ENCODE data around the gene RNU5D-1. TPM values are rescaled to one million over a fixed set of nuclear protein-coding genes. Genes with fewer than 3 reads are reported as not detected.
A peak's percentile ranks its signal among the peaks of the same experiment; 100 is the strongest.

RNU5D-1 gene
- total and polyA plus RNA-seq, 7 experiments from 2014 or later = not detected

DNA sequence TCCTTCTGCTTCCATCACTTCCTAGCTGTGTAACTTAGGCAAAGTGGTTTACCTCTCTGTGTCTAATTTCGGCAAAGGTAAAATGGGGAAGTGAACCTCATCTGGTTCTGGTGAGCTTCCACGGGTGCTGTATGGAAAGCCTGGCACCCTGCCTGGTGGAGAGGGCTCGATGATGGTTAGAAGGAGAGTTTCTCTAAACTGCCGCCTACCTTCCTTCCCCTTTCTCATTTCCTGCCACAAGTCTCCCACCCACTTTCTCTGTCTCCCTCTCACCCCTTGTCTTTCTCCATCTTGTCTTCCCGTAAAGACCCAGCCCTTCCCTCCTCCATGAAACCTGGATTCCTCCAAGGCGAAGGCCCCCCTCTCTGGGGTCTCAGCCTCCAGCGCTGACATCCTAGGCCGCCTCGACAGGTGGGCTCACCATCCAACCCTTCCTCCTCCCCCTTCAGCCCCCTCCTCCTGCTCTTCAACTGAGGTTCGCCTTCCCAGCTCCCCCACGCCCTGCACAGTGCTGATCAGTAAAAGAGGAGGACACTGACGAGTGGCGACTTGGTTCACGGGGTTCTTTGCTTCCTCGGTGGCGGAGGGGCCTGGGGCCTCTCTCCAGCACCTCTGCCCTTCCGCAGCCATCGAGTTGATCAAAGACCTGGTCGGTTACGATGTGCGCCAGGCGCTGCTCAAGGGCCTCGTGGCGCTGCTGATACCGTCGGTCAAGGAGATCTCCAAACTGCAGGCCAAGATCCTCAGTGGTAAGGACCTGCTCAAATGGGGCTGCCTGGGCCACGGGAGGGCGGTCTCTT lies 7.3 kb downstream of the RNU5D-1 start:
- peaks cover 47 to 79% (median 65%) of the 10 kb centered on the region in 7 donors for H3K4me1 Mint-ChIP-seq
- peaks cover 0 to 4% (median 0%) of the 10 kb centered on the region in 11 donors for H3K9me3 Mint-ChIP-seq
- H3K36me3 Mint-ChIP-seq = peaks cover 0 to 6% (median 0%) of the 10 kb centered on the region in 5 donors
- CTCF ChIA-PET = interaction anchor here (0.5 kb wide), 1 partner anchor 96 kb away, joined by 3 read pairs; no protein-coding TSS in a partner anchor
- ATAC-seq (no peak), DNase-seq (peak in 6 of 9 donors; percentile 20 to 46 (median 30))
- Histone ChIP-seq H3K4me1 (ENCODE audit: control insufficient read depth in 2 of 2, insufficient read depth in 2 of 2, low read length in 2 of 2) (peaks cover 23 to 59% of the 10 kb centered on the region in 2 donors), H3K36me3 (ENCODE audit: control insufficient read depth in 2 of 3, insufficient read depth in 3 of 3, low read length in 3 of 3) (no peaks in the 10 kb centered on the region), H3K27me3 (ENCODE audit: control insufficient read depth in 2 of 2, insufficient read depth in 2 of 2, low read length in 2 of 2) (no peaks in the 10 kb centered on the region), H3K9me3 (ENCODE audit: control insufficient read depth in 2 of 3, low read length in 3 of 3) (no peaks in the 10 kb centered on the region), H3K27ac (ENCODE audit: low read depth, low read length) (peak overlapping the region; percentile 72), H3K4me3 (ENCODE audit: low read length) (peak overlapping the region; percentile 60)
- POLR2A ChIA-PET = interaction anchor here (0.6 to 14.5 kb wide), 14 partner anchors 6 to 798 kb away, joined by 3 to 239 read pairs (median 4); partner anchors contain the start of genes BEST4, BTBD19, DYNLT4 and HECTD3
- intact Hi-C loops (cut with micrococcal nuclease) = loop anchor here in 1 of 2 donors (1.0 to 5.0 kb wide), 3 partner anchors 16 to 264 kb away; partner anchors contain the start of genes ARMH1, EIF2B3, KIF2C and TMEM53
- no peaks in the 10 kb centered on the region for H3K27me3 Mint-ChIP-seq
- H3K27ac Mint-ChIP-seq = peak overlapping the region; percentile 73 to 99 (median 94)
- peak overlapping the region; percentile 72 to 93 (median 83) for H3K4me3 Mint-ChIP-seq

- ChIA-PET POLR2A (interaction anchor here (0.6 to 14.5 kb wide), 10 partner anchors 7 to 799 kb away, joined by 3 to 239 read pairs (median 10); partner anchors contain the start of genes ARMH1, BTBD19, DYNLT4 and PLK3), CTCF (no interaction called here)
- no peak for ATAC-seq
- Histone ChIP-seq H3K4me1 (ENCODE audit: control insufficient read depth in 2 of 2, insufficient read depth in 2 of 2, low read length in 2 of 2) (peaks cover 23 to 64% of the 10 kb centered on the region in 2 donors), H3K27me3 (ENCODE audit: control insufficient read depth in 2 of 2, insufficient read depth in 2 of 2, low read length in 2 of 2) (no peaks in the 10 kb centered on the region), H3K4me3 (ENCODE audit: low read length) (peak overlapping the region; percentile 60), H3K36me3 (ENCODE audit: control insufficient read depth in 2 of 3, insufficient read depth in 3 of 3, low read length in 3 of 3) (no peaks in the 10 kb centered on the region), H3K27ac (ENCODE audit: low read depth, low read length) (peak overlapping the region; percentile 72), H3K9me3 (ENCODE audit: control insufficient read depth in 2 of 3, low read length in 3 of 3) (no peaks in the 10 kb centered on the region)
- peaks cover 51 to 82% (median 68%) of the 10 kb centered on the region in 7 donors for H3K4me1 Mint-ChIP-seq
- peak overlapping the region; percentile 72 to 93 (median 83) for H3K4me3 Mint-ChIP-seq
- peaks cover 0 to 4% (median 0%) of the 10 kb centered on the region in 11 donors for H3K9me3 Mint-ChIP-seq
- H3K27me3 Mint-ChIP-seq = no peaks in the 10 kb centered on the region
- H3K36me3 Mint-ChIP-seq = peaks cover 0 to 6% (median 0%) of the 10 kb centered on the region in 5 donors
- intact Hi-C loops (cut with micrococcal nuclease) = loop anchor here in 1 of 2 donors (1.0 to 5.0 kb wide), 3 partner anchors 16 to 264 kb away; partner anchors contain the start of genes ARMH1, EIF2B3, KIF2C and TMEM53
- peak in 5 of 9 donors; percentile 17 to 41 (median 29) for DNase-seq
- H3K27ac Mint-ChIP-seq = peak overlapping the region; percentile 73 to 99 (median 94)
Measured at GRCh38 chr1:44723064-44723463, 7.9 kb downstream of the RNU5D-1 start.

GRCh38 chr1:44721485-44722361 lies 9.2 kb downstream of the RNU5D-1 start:
- Mint-ChIP-seq H3K4me3 (peak overlapping the region; percentile 53 to 87 (median 80)), H3K9me3 (peaks cover 0 to 4% (median 0%) of the 10 kb centered on the region in 11 donors), H3K27me3 (no peaks in the 10 kb centered on the region), H3K36me3 (peaks cover 0 to 6% (median 0%) of the 10 kb centered on the region in 5 donors), H3K4me1 (peaks cover 52 to 85% (median 74%) of the 10 kb centered on the region in 7 donors), H3K27ac (peak overlapping the region; percentile 74 to 98 (median 95))
- peak; percentile 92 for ATAC-seq
- peak overlapping the region; percentile 64 for H3K27ac ChIP-seq (ENCODE audit: low read depth, low read length)
- CTCF ChIA-PET = interaction anchor here (0.6 to 8.9 kb wide), 4 partner anchors 8 to 54 kb away, joined by 3 to 55 read pairs (median 4); partner anchors contain the start of gene RNU5D-1
- no peaks in the 10 kb centered on the region for H3K9me3 ChIP-seq (ENCODE audit: control insufficient read depth in 2 of 3, low read length in 3 of 3)
- H3K27me3 ChIP-seq (ENCODE audit: control insufficient read depth in 2 of 2, insufficient read depth in 2 of 2, low read length in 2 of 2) = no peaks in the 10 kb centered on the region
- no peaks in the 10 kb centered on the region for H3K36me3 ChIP-seq (ENCODE audit: control insufficient read depth in 2 of 3, insufficient read depth in 3 of 3, low read length in 3 of 3)
- peak overlapping the region; percentile 15 for H3K4me3 ChIP-seq (ENCODE audit: low read length)
- POLR2A ChIA-PET = interaction anchor here (0.5 to 14.5 kb wide), 45 partner anchors 8 to 863 kb away, joined by 3 to 239 read pairs (median 5); partner anchors contain the start of genes ARMH1, BTBD19, CCDC163 and DYNLT4
- intact Hi-C loops (cut with micrococcal nuclease) = loop anchor here (1.0 to 5.0 kb wide), 4 partner anchors 10 to 619 kb away; partner anchors contain the start of genes RNU5D-1 (in 2 of the 2), ARMH1 (in 1 of the 2), EIF2B3 (in 1 of the 2) and MUTYH (in 1 of the 2)
- DNase-seq = peak in 8 of 9 donors; percentile 62 to 84 (median 72)
- H3K4me1 ChIP-seq (ENCODE audit: control insufficient read depth in 2 of 2, insufficient read depth in 2 of 2, low read length in 2 of 2) = peaks cover 26 to 73% of the 10 kb centered on the region in 2 donors

DNA sequence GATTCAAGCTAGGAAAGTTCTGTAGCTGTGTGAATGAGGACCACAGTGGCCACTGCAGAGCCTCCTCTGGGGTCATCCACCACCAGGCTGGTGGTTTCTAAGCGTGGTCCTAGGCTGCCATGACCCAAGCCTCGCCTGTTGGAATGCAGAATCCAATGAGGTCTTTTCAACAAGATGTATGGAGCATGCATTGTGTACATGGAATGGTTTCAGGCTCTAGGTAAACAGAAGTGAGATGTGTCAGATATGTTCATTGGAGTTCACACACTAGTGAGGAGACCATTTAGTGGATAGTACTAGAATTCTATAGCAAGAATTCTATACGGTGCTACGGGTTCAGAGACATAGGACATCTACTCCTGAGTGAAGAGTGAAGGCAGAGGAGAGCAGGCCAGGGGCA lies 10.7 kb downstream of the RNU5D-1 start:
- H3K27ac Mint-ChIP-seq = peak overlapping the region; percentile 30 to 98 (median 95)
- DNase-seq (no peak), ATAC-seq (no peak)
- ChIA-PET CTCF (interaction anchor here (0.6 to 8.9 kb wide), 2 partner anchors 10 to 502 kb away, joined by 3 to 55 read pairs; partner anchors contain the start of gene RNU5D-1), POLR2A (interaction anchor here (0.5 to 14.5 kb wide), 6 partner anchors 10 to 88 kb away, joined by 3 to 239 read pairs (median 24); partner anchors contain the start of genes BTBD19, DYNLT4, RNU5D-1 and RPS8)
- Histone ChIP-seq H3K9me3 (ENCODE audit: control insufficient read depth in 2 of 3, low read length in 3 of 3) (no peaks in the 10 kb centered on the region), H3K4me3 (ENCODE audit: low read length) (no peak overlapping the region), H3K36me3 (ENCODE audit: control insufficient read depth in 2 of 3, insufficient read depth in 3 of 3, low read length in 3 of 3) (no peaks in the 10 kb centered on the region), H3K27me3 (ENCODE audit: control insufficient read depth in 2 of 2, insufficient read depth in 2 of 2, low read length in 2 of 2) (no peaks in the 10 kb centered on the region), H3K27ac (ENCODE audit: low read depth, low read length) (no peak overlapping the region), H3K4me1 (ENCODE audit: control insufficient read depth in 2 of 2, insufficient read depth in 2 of 2, low read length in 2 of 2) (peaks cover 27 to 75% of the 10 kb centered on the region in 2 donors)
- intact Hi-C loops (cut with micrococcal nuclease) = loop anchor here in 1 of 2 donors (2.0 to 5.0 kb wide), 2 partner anchors 267 to 621 kb away; partner anchors contain the start of genes EIF2B3, MUTYH and TOE1
- peaks cover 0 to 6% (median 0%) of the 10 kb centered on the region in 5 donors for H3K36me3 Mint-ChIP-seq
- H3K27me3 Mint-ChIP-seq = no peaks in the 10 kb centered on the region
- peak overlapping the region; percentile 48 to 83 (median 58) for H3K4me3 Mint-ChIP-seq
- peaks cover 61 to 89% (median 76%) of the 10 kb centered on the region in 7 donors for H3K4me1 Mint-ChIP-seq
- peaks cover 0 to 4% (median 0%) of the 10 kb centered on the region in 11 donors for H3K9me3 Mint-ChIP-seq

GRCh38 chr1:44719318-44719717 lies 11.7 kb downstream of the RNU5D-1 start:
- H3K4me1 ChIP-seq (ENCODE audit: control insufficient read depth in 2 of 2, insufficient read depth in 2 of 2, low read length in 2 of 2) = peaks cover 34 to 74% of the 10 kb centered on the region in 2 donors
- H3K27me3 ChIP-seq (ENCODE audit: control insufficient read depth in 2 of 2, insufficient read depth in 2 of 2, low read length in 2 of 2) = no peaks in the 10 kb centered on the region
- H3K4me1 Mint-ChIP-seq = peaks cover 63 to 88% (median 77%) of the 10 kb centered on the region in 7 donors
- ATAC-seq = no peak
- no peaks in the 10 kb centered on the region for H3K36me3 ChIP-seq (ENCODE audit: control insufficient read depth in 2 of 3, insufficient read depth in 3 of 3, low read length in 3 of 3)
- ChIA-PET CTCF (interaction anchor here (0.8 to 8.9 kb wide), 2 partner anchors 11 to 13 kb away, joined by 3 to 55 read pairs; partner anchors contain the start of gene RNU5D-1), POLR2A (interaction anchor here (0.6 to 14.5 kb wide), 7 partner anchors 11 to 87 kb away, joined by 3 to 239 read pairs (median 4); partner anchors contain the start of genes RNU5D-1 and RPS8)
- peak in 1 of 9 donors; percentile 14 for DNase-seq
- intact Hi-C loops (cut with micrococcal nuclease) = no loop called here
- peak overlapping the region in 7 of 10 donors; percentile 8 to 58 (median 48) for H3K4me3 Mint-ChIP-seq
- no peaks in the 10 kb centered on the region for H3K9me3 ChIP-seq (ENCODE audit: control insufficient read depth in 2 of 3, low read length in 3 of 3)
- peak overlapping the region in 7 of 9 donors; percentile 16 to 98 (median 83) for H3K27ac Mint-ChIP-seq
- H3K36me3 Mint-ChIP-seq = peaks cover 0 to 3% (median 0%) of the 10 kb centered on the region in 5 donors
- H3K4me3 ChIP-seq (ENCODE audit: low read length) = no peak overlapping the region
- H3K27me3 Mint-ChIP-seq = no peaks in the 10 kb centered on the region
- H3K9me3 Mint-ChIP-seq = peaks cover 0 to 3% (median 0%) of the 10 kb centered on the region in 11 donors
- peak overlapping the region; percentile 44 for H3K27ac ChIP-seq (ENCODE audit: low read depth, low read length)
